Measurements from ENCODE around the gene CCDC188. TPM values are rescaled to one million over a fixed set of nuclear protein-coding genes. Genes with fewer than 3 reads are reported as not detected.

Gene CCDC188
- total and polyA plus RNA-seq, 12 donors, result 0.30 to 19.0 (median 0.77) TPM; not detected in 2

DNA sequence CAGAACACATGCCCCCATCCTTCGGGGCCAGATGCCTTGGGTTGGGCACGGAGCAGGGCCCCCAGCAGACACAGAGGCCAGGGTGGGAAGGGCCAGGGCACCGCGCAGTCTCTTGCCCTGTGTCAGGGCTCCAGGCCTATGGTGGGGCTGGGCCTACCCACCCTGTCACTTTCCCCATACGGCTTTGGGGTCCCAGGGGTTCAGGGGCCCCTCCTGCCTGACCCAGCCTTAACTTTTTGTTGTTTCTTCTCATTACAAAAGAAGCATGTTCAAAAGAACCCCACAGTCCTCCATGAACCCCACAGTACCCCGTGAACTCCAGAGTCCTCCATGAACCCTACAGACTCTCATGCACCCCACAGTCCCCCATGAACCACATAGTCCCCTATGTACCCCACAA lies 33.0 kb upstream of the CCDC188 start:
- intact Hi-C loops (cut with DNase I), result no loop called here
- H3K4me1 ChIP-seq (replicated peaks in 1 of 2), result no peaks in the 10 kb centered on the region
- H3K9me3 ChIP-seq (replicated peaks in 1 of 3), result no peaks in the 10 kb centered on the region
- H3K36me3 ChIP-seq (replicated peaks in 1 of 2), result no peaks in the 10 kb centered on the region
- peaks cover 7% of the 10 kb centered on the region for H3K27me3 ChIP-seq
- TF ChIP-seq CTCF (IDR thresholded peaks at IDR 0.05) (no peak), POLR2A (IDR thresholded peaks at IDR 0.05) (no peak)
- no peak overlapping the region for H3K4me3 ChIP-seq
- DNase-seq, result no peak
- no peak overlapping the region for H3K27ac ChIP-seq
- 57 to 91% (median 74%) methylated on average over 5 to 6 of the region's 6 CpGs for WGBS, 4 donors

- H3K9me3 ChIP-seq (replicated peaks in 1 of 3), result no peaks in the 10 kb centered on the region
- no peak overlapping the region for H3K27ac ChIP-seq
- H3K36me3 ChIP-seq (replicated peaks in 1 of 2), result no peaks in the 10 kb centered on the region
- H3K4me3 ChIP-seq, result no peak overlapping the region
- WGBS, 4 donors, result 77 to 91% (median 89%) methylated on average over 4 to 8 of the region's 8 CpGs
- no peaks in the 10 kb centered on the region for H3K4me1 ChIP-seq (replicated peaks in 1 of 2)
- no peak for TF ChIP-seq POLR2A (IDR thresholded peaks at IDR 0.05)
- TF ChIP-seq CTCF (IDR thresholded peaks at IDR 0.05), result no peak
- intact Hi-C loops (cut with DNase I), result no loop called here
- no peak for DNase-seq
- peaks cover 7% of the 10 kb centered on the region for H3K27me3 ChIP-seq
These were observed 32.2 kb upstream of the CCDC188 start for GRCh38 chr22:20183101-20183500.

DNA sequence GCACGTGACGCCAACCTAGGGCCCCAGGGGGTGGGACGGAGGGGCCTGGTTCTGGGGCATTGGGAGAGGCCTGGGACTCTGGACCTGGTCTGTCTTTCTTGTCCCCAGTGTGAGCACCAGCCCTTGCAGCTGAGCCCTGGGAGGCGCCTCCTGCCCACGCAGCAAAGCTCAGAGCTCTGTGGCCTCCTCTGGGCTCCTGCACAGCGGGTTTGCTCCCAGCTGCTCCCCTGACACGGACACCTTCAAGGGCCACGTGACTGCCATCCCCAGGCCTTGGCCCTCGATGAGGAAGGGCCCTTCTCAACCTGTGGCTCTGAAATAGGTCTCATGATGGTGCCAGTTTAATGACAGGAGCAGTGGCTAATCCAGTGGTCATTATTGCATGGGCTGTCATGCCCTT lies 31.5 kb upstream of the CCDC188 start:
- DNase-seq, result no peak
- no peak for TF ChIP-seq POLR2A (IDR thresholded peaks at IDR 0.05)
- TF ChIP-seq CTCF (IDR thresholded peaks at IDR 0.05), result no peak
- H3K9me3 ChIP-seq (replicated peaks in 1 of 3), result no peaks in the 10 kb centered on the region
- intact Hi-C loops (cut with DNase I), result no loop called here
- H3K4me3 ChIP-seq, result no peak overlapping the region
- no peaks in the 10 kb centered on the region for H3K36me3 ChIP-seq (replicated peaks in 1 of 2)
- WGBS, 4 donors, result 77 to 92% (median 86%) methylated on average over 4 to 9 of the region's 9 CpGs
- peaks cover 7% of the 10 kb centered on the region for H3K27me3 ChIP-seq
- H3K27ac ChIP-seq, result no peak overlapping the region
- no peaks in the 10 kb centered on the region for H3K4me1 ChIP-seq (replicated peaks in 1 of 2)

DNA sequence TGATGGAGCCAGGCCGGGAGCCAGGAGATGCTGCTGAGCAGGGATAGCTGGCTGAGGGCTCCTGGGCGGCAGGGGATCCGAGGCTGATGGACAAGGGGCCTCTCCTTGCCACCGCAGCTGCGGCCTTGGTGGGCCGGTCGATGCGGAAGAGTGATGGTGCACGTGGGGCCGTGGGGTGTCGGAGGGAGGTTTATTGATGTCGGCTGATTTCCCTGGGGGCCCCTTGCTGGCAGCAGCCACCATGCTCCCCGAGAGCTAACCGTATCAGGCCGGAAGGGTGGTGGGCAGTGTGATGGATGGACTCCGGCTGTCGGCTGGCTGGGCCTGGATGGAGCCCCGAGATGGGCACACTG lies 31.0 kb upstream of the CCDC188 start:
- DNase-seq, result no peak
- intact Hi-C loops (cut with DNase I), result no loop called here
- Histone ChIP-seq H3K4me3 (no peak overlapping the region), H3K4me1 (replicated peaks in 1 of 2) (no peaks in the 10 kb centered on the region), H3K36me3 (replicated peaks in 1 of 2) (no peaks in the 10 kb centered on the region), H3K27me3 (peaks cover 7% of the 10 kb centered on the region), H3K9me3 (replicated peaks in 1 of 3) (no peaks in the 10 kb centered on the region), H3K27ac (no peak overlapping the region)
- TF ChIP-seq CTCF (IDR thresholded peaks at IDR 0.05) (no peak), POLR2A (IDR thresholded peaks at IDR 0.05) (no peak)
- 65 to 78% (median 74%) methylated on average over 10 to 18 of the region's 18 CpGs for WGBS, 4 donors

Data from adrenal gland (tissue), 12 donors.